PC-9 (cell line): ENCODE results near the gene MAPK1. TPM values are rescaled to one million over a fixed set of nuclear protein-coding genes. Genes with fewer than 3 reads are reported as not detected.
"Not testable (repeated sequence)": the region's sequence is repeated elsewhere in the genome, so short reads cannot be mapped to it uniquely, and the experiment has no call there.

ENCODE experiments used
- Bru-seq: library from RNA; stranded (reverse); fragments of 400-500 nt; gene quantifications from one replicate; lab custom pipeline; 2021; lab: Mats Ljungman, UMichigan
- BruChase-seq, 2 experiments: library from RNA; stranded (reverse); fragments of 400-500 nt; gene quantifications; one replicate each; lab custom pipeline; 2021; lab: Mats Ljungman, UMichigan
- BruUV-seq: library from RNA; stranded (reverse); fragments of 400-500 nt; replicated peaks from 2 replicates; lab custom pipeline; 2021; lab: Mats Ljungman, UMichigan
- CTCF ChIA-PET: fragments of 300-600 bp; sonication (Branson Sonifier 250); formaldehyde crosslinking; loops from one replicate; lab custom pipeline; 2022; ENCODE audit warnings: antibody characterized with exemption; lab: Charles Lee
- POLR2A ChIA-PET: fragments of 300-600 bp; sonication (Branson Sonifier 250); formaldehyde crosslinking; loops from one replicate; lab custom pipeline; 2022; ENCODE audit warnings: antibody characterized with exemption; ENCODE audit not compliant: unreplicated experiment; lab: Charles Lee
- DNase-seq, 2 experiments: peaks; one replicate each; pipeline versions ENCODE4 v3.0.0 to v3.0.0-alpha.2; 2015 to 2022; ENCODE audit warnings: mixed read lengths in 1 of 2
- H2AFZ ChIP-seq: fragments of 200-600 bp; sonication (generic); 2 replicates; pipeline ENCODE4 v1.8.1; 2017; ENCODE audit warnings: antibody characterized with exemption
- H3F3A ChIP-seq: fragments of 200-600 bp; sonication (generic); 2 replicates; pipeline ENCODE4 v1.8.1; 2017; ENCODE audit warnings: antibody characterized with exemption, mild to moderate bottlenecking, low read depth; ENCODE audit not compliant: insufficient read depth
- H3K27ac ChIP-seq: fragments of 200-600 bp; sonication (generic); 2 replicates; pipeline ENCODE4 v1.6.1; 2016; ENCODE audit warnings: mixed run types
- H3K27me3 ChIP-seq: fragments of 200-600 bp; sonication (generic); 2 replicates; pipeline ENCODE4 v1.6.1; 2016; ENCODE audit warnings: low read depth, mixed run types; ENCODE audit not compliant: insufficient read depth
- H3K36me3 ChIP-seq: fragments of 200-600 bp; sonication (generic); 2 replicates; pipeline ENCODE4 v1.6.1; 2016; ENCODE audit warnings: low read depth, mixed run types
- H3K4me1 ChIP-seq: fragments of 200-600 bp; sonication (generic); replicated peaks from 2 replicates; pipeline ENCODE4 v1.6.1; 2016; ENCODE audit warnings: mixed run types; ENCODE audit not compliant: insufficient read depth
- H3K4me2 ChIP-seq: fragments of 200-600 bp; sonication (generic); 2 replicates; pipeline ENCODE4 v1.6.1; 2017; ENCODE audit warnings: mixed run types
- H3K4me3 ChIP-seq: fragments of 200-600 bp; sonication (generic); 2 replicates; pipeline ENCODE4 v1.6.1; 2016; ENCODE audit warnings: mixed run types
- H3K79me2 ChIP-seq: fragments of 200-600 bp; sonication (generic); 2 replicates; pipeline ENCODE4 v1.6.1; 2017; ENCODE audit warnings: low read depth, mixed run types
- H3K9me2 ChIP-seq: fragments of 200-600 bp; sonication (generic); 2 replicates; pipeline ENCODE4 v1.8.1; 2017; ENCODE audit warnings: mild to moderate bottlenecking; ENCODE audit not compliant: insufficient read depth
- H3K9me3 ChIP-seq: fragments of 200-600 bp; sonication (generic); 2 replicates; pipeline ENCODE4 v1.8.1; 2016; ENCODE audit warnings: low read depth; ENCODE audit not compliant: insufficient read depth
- H4K20me1 ChIP-seq: fragments of 200-600 bp; sonication (generic); 2 replicates; pipeline ENCODE4 v1.8.1; 2017; ENCODE audit not compliant: insufficient read depth
- CTCF ChIP-seq: fragments of 200-600 bp; sonication (generic); conservative IDR thresholded peaks from 2 replicates; pipeline ENCODE4 v1.6.1; 2017; ENCODE audit warnings: mixed run types, antibody characterized with exemption, mild to moderate bottlenecking, moderate library complexity
- EZH2 ChIP-seq: fragments of 200-600 bp; sonication (generic); IDR thresholded peaks from 2 replicates; pipeline ENCODE4 v1.8.0; 2017; ENCODE audit warnings: antibody characterized with exemption, low read depth
- intact Hi-C: fragments of 100-400 bp; cut with micrococcal nuclease; formaldehyde crosslinking; loops from one replicate; pipeline ENCODE4 v1.10.0; 2022; ENCODE audit not compliant: unreplicated experiment
- long read RNA-seq: library from polyadenylated mRNA; stranded (forward); transcript quantifications from one replicate; pipeline ENCODE4 v2.0.0, GENCODE V29; 2022
- total RNA-seq: library from RNA; stranded (reverse); gene quantifications from 2 replicates; pipeline ENCODE4 v1.2.3, GENCODE V29; 2021

The MAPK1 gene
- total RNA-seq (66.7 and 82.8 TPM in 2 replicates), Bru-seq, nascent RNA (percentile 75 among the genes with signal in this experiment), BruChase-seq, experiment 1, labeled RNA remaining after a 2-hour chase (percentile 69 among the genes with signal in this experiment), BruChase-seq, experiment 2, labeled RNA remaining after a 6-hour chase (percentile 79 among the genes with signal in this experiment)
- long read RNA-seq, full-length matches to known transcripts, result 67 of 86 reads
- long read RNA-seq, partial matches to known transcripts, result 0 of 86 reads
- long read RNA-seq, other reads (novel, unspliced or antisense), result 19 of 86 reads

GRCh38 chr22:21867528-21868266 lies at the start of gene MAPK1:
Gene MAPK1 (minus strand): TSS chr22:21867645. CDS start chr22:21867440, 205 bp downstream.
- Histone ChIP-seq H4K20me1 (peaks cover 13% of the 10 kb centered on the region), H3K4me1 (peaks cover 14% of the 10 kb centered on the region), H3F3A (no peaks in the 10 kb centered on the region), H3K4me3 (peak within 1 kb of the TSS; percentile 84), H3K9me3 (no peaks in the 10 kb centered on the region), H3K79me2 (peaks cover 42% of the 10 kb centered on the region), H2AFZ (peak within 1 kb of the TSS; percentile 85), H3K27me3 (no peaks in the 10 kb centered on the region), H3K36me3 (no peaks in the 10 kb centered on the region), H3K4me2 (peak within 1 kb of the TSS; percentile 95), H3K27ac (no peak within 1 kb of the TSS), H3K9me2 (no peaks in the 10 kb centered on the region)
- ChIA-PET POLR2A (interaction anchor here (0.7 kb wide), 1 partner anchor 14 kb away, joined by 3 read pairs; no protein-coding TSS in a partner anchor), CTCF (no interaction called here)
- peak; percentile 66 to 84 for DNase-seq
- intact Hi-C loops, result loop anchor here (5.0 to 10.0 kb wide), 2 partner anchors 50 to 133 kb away; partner anchors contain the start of gene YPEL1
- BruUV-seq, result TSS peak; percentile 91
- TF ChIP-seq EZH2, result no peak

GRCh38 chr22:21916309-21916918 lies 49.0 kb upstream of the MAPK1 start:
- Histone ChIP-seq H3K79me2 (no peaks in the 10 kb centered on the region), H3K9me3 (no peaks in the 10 kb centered on the region), H3K4me2 (no peak overlapping the region), H3K4me1 (no peaks in the 10 kb centered on the region), H3K36me3 (no peaks in the 10 kb centered on the region), H3K4me3 (no peak overlapping the region), H2AFZ (no peak overlapping the region), H3K27ac (no peak overlapping the region), H3K27me3 (no peaks in the 10 kb centered on the region), H3K9me2 (no peaks in the 10 kb centered on the region), H4K20me1 (no peaks in the 10 kb centered on the region), H3F3A (no peaks in the 10 kb centered on the region)
- no peak for DNase-seq
- no TSS peak for BruUV-seq
- ChIA-PET CTCF (no interaction called here), POLR2A (no interaction called here)
- intact Hi-C loops, result no loop called here
- TF ChIP-seq EZH2 (no peak), CTCF (no peak)

- no TSS peak for BruUV-seq
- Histone ChIP-seq H2AFZ (no peak overlapping the region), H4K20me1 (no peaks in the 10 kb centered on the region), H3K36me3 (no peaks in the 10 kb centered on the region), H3K27me3 (no peaks in the 10 kb centered on the region), H3F3A (no peaks in the 10 kb centered on the region), H3K27ac (no peak overlapping the region), H3K4me1 (no peaks in the 10 kb centered on the region), H3K9me2 (no peaks in the 10 kb centered on the region), H3K4me3 (no peak overlapping the region), H3K9me3 (no peaks in the 10 kb centered on the region), H3K79me2 (no peaks in the 10 kb centered on the region), H3K4me2 (no peak overlapping the region)
- POLR2A ChIA-PET, result no interaction called here
- intact Hi-C loops, result no loop called here
- CTCF ChIA-PET, result no interaction called here
- TF ChIP-seq CTCF (no peak), EZH2 (no peak)
- DNase-seq, result no peak
Observed at GRCh38 chr22:21915624-21916308, 48.3 kb upstream of the MAPK1 start.

GRCh38 chr22:21914033-21914642 lies 46.7 kb upstream of the MAPK1 start:
- H3F3A ChIP-seq, H4K20me1 ChIP-seq, H3K4me1 ChIP-seq, BruUV-seq, H2AFZ ChIP-seq, intact Hi-C loops, H3K27ac ChIP-seq, CTCF ChIA-PET, H3K27me3 ChIP-seq, H3K9me3 ChIP-seq, DNase-seq, H3K36me3 ChIP-seq, H3K4me3 ChIP-seq, H3K4me2 ChIP-seq, POLR2A ChIA-PET, H3K79me2 ChIP-seq, H3K9me2 ChIP-seq: not testable (repeated sequence)

- H4K20me1 ChIP-seq, CTCF ChIA-PET, H3K4me3 ChIP-seq, H3K36me3 ChIP-seq, intact Hi-C loops, H3K9me3 ChIP-seq, H3K4me1 ChIP-seq, H3F3A ChIP-seq, BruUV-seq, H3K9me2 ChIP-seq, H3K27ac ChIP-seq, H2AFZ ChIP-seq, DNase-seq, H3K27me3 ChIP-seq, H3K79me2 ChIP-seq, POLR2A ChIA-PET, H3K4me2 ChIP-seq: not testable (repeated sequence)
Observed at GRCh38 chr22:21910367-21910766, 42.9 kb upstream of the MAPK1 start.
